Vagina (tissue), 2 donors: Measurements from ENCODE around the gene CDC14A. TPM values are rescaled to one million over a fixed set of nuclear protein-coding genes. Genes with fewer than 3 reads are reported as not detected.

Experiments used
- DNase-seq, 2 donors: peaks; one replicate each; pipeline ENCODE4 v3.0.0-alpha.2; 2017; ENCODE audit errors: extremely low spot score in 2 of 2
- H3K27ac ChIP-seq: fragments of 200-600 bp; sonication (generic); one replicate; pipeline ENCODE4 v1.5.1; 2019
- H3K27me3 ChIP-seq: fragments of 200-600 bp; sonication (generic); one replicate; pipeline ENCODE4 v1.5.1; 2019
- H3K36me3 ChIP-seq, 2 donors: fragments of 200-600 bp; sonication (generic); one replicate each; pipeline ENCODE4 v1.5.1; 2017 to 2019
- H3K4me1 ChIP-seq: fragments of 200-600 bp; sonication (generic); one replicate; pipeline ENCODE4 v1.5.1; 2019
- H3K4me3 ChIP-seq, 2 donors: fragments of 200-600 bp; sonication (generic); 1 replicate in 1 of 2; 2 replicates in 1 of 2; pipeline ENCODE4 v1.5.1; 2016 to 2019
- H3K9me3 ChIP-seq: fragments of 200-600 bp; sonication (generic); one replicate; pipeline ENCODE4 v1.5.1; 2019
- POLR2A ChIP-seq, 2 donors: fragments of 450-650 bp; IDR thresholded peaks; one replicate each; pipeline ENCODE4 v1.6.1; 2017; ENCODE audit warnings: antibody characterized with exemption in 2 of 2, mild to moderate bottlenecking in 2 of 2, moderate library complexity in 2 of 2
- POLR2AphosphoS5 ChIP-seq, 2 donors: sonication (generic); formaldehyde crosslinking; IDR thresholded peaks; one replicate each; pipeline ENCODE4 v1.9.0; 2017; ENCODE audit warnings: antibody characterized with exemption in 2 of 2, mild to moderate bottlenecking in 2 of 2, low read depth in 1 of 2; ENCODE audit not compliant: insufficient read depth in 1 of 2
- intact Hi-C: fragments of 100-400 bp; cut with DNase I; formaldehyde crosslinking; loops from one replicate; pipeline ENCODE4 v1.15.1; 2023
- total RNA-seq: library from RNA; depleted of rRNA; stranded (reverse); fragments of >200 nt; gene quantifications from one replicate; pipeline ENCODE4 v1.2.3, GENCODE V29; 2016
- TF ChIP-seq, protein P1 (sequence below), 3 experiments: fragments of 450-650 bp in 2 of 3; fragments of 200-600 bp in 1 of 3; sonication (generic) in 1 of 3; IDR thresholded peaks; one replicate each; pipeline ENCODE4 v1.5.1; 2017 to 2019; ENCODE audit warnings: antibody characterized with exemption in 3 of 3, mild to moderate bottlenecking in 2 of 3, moderate library complexity in 2 of 3

The CDC14A gene
- total RNA-seq, 1 donor from 2014 or later: 14.5 TPM

DNA sequence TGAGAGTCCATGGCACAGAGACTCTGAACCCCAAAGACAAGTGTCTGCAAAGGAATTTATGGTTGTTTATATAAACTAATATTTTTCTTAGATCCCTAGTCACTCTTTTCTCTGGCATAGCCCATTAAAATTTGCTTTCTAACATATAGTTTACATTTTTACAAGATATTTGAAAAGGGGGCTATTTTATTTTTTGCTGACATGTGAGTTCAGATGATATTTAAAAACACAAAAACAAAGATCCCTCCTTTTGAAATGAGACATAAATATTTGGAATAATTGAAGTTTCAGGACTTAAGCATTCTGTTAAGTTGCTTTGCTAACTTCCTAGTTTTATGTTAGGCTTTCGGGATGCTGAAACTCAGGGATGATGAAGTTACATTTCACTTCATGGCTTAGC, 86.1 kb downstream of the CDC14A start:
- Histone ChIP-seq H3K27ac (no peak overlapping the region), H3K9me3 (no peaks in the 10 kb centered on the region), H3K4me3 (no peak overlapping the region), H3K27me3 (no peaks in the 10 kb centered on the region), H3K36me3 (no peaks in the 10 kb centered on the region), H3K4me1 (no peaks in the 10 kb centered on the region)
- no peak for DNase-seq
- TF ChIP-seq POLR2A (IDR thresholded peaks at IDR 0.05) (no peak), POLR2AphosphoS5 (IDR thresholded peaks at IDR 0.05; ENCODE audit: insufficient read depth in 1 of 2, low read depth in 1 of 2) (no peak)
- TF ChIP-seq, protein P1, sequence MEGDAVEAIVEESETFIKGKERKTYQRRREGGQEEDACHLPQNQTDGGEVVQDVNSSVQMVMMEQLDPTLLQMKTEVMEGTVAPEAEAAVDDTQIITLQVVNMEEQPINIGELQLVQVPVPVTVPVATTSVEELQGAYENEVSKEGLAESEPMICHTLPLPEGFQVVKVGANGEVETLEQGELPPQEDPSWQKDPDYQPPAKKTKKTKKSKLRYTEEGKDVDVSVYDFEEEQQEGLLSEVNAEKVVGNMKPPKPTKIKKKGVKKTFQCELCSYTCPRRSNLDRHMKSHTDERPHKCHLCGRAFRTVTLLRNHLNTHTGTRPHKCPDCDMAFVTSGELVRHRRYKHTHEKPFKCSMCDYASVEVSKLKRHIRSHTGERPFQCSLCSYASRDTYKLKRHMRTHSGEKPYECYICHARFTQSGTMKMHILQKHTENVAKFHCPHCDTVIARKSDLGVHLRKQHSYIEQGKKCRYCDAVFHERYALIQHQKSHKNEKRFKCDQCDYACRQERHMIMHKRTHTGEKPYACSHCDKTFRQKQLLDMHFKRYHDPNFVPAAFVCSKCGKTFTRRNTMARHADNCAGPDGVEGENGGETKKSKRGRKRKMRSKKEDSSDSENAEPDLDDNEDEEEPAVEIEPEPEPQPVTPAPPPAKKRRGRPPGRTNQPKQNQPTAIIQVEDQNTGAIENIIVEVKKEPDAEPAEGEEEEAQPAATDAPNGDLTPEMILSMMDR (IDR thresholded peaks at IDR 0.05): no peak
- intact Hi-C loops: no loop called here

- no peak overlapping the region for H3K27ac ChIP-seq
- TF ChIP-seq POLR2AphosphoS5 (IDR thresholded peaks at IDR 0.05; ENCODE audit: insufficient read depth in 1 of 2, low read depth in 1 of 2) (no peak), POLR2A (IDR thresholded peaks at IDR 0.05) (no peak)
- TF ChIP-seq, protein P1 (IDR thresholded peaks at IDR 0.05): no peak
- no peaks in the 10 kb centered on the region for H3K4me1 ChIP-seq
- intact Hi-C loops: no loop called here
- no peaks in the 10 kb centered on the region for H3K36me3 ChIP-seq
- DNase-seq: no peak
- no peaks in the 10 kb centered on the region for H3K27me3 ChIP-seq
- no peak overlapping the region for H3K4me3 ChIP-seq
- H3K9me3 ChIP-seq: no peaks in the 10 kb centered on the region
Measured at GRCh38 chr1:100438789-100439188, 86.5 kb downstream of the CDC14A start.

DNA sequence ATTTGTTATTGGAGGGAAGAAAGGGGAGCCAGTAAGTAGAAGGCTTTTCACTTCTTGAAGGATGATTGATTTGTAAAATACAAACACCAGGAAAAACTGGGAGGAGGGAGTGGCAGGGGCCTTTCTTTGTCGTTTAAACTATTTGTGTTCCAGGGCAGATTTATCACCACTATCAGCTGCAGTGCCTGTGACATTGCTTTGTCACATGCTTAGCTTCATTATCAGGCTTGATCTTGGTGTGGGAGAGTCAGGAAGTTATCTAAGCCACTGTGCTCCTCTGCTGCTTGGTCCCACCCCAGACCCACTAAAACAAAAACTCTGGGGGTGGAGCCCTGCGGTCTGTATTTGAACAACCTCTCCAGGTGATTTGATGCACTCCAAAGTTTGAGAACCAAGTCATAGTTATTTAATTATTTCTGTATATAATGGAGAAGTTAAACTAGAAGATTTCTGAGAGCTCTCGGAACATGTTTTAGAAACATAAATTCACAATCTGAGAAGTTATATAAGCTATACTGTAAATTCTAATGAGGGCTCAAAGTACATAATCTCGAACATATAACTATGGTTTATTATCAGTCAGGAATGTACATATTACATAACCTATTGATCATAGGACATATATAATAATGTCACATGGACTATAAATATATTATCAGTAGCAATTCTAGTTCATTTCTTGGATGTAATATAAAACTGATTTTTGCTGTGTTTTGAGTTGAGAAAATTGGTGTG, 87.9 kb downstream of the CDC14A start:
- Histone ChIP-seq H3K27ac (peak overlapping the region; percentile 33), H3K4me3 (no peak overlapping the region), H3K27me3 (no peaks in the 10 kb centered on the region), H3K9me3 (no peaks in the 10 kb centered on the region), H3K36me3 (no peaks in the 10 kb centered on the region), H3K4me1 (no peaks in the 10 kb centered on the region)
- no peak for DNase-seq
- TF ChIP-seq, protein P1 (IDR thresholded peaks at IDR 0.05): no peak
- TF ChIP-seq POLR2A (IDR thresholded peaks at IDR 0.05) (no peak), POLR2AphosphoS5 (IDR thresholded peaks at IDR 0.05; ENCODE audit: insufficient read depth in 1 of 2, low read depth in 1 of 2) (no peak)
- intact Hi-C loops: no loop called here

DNA sequence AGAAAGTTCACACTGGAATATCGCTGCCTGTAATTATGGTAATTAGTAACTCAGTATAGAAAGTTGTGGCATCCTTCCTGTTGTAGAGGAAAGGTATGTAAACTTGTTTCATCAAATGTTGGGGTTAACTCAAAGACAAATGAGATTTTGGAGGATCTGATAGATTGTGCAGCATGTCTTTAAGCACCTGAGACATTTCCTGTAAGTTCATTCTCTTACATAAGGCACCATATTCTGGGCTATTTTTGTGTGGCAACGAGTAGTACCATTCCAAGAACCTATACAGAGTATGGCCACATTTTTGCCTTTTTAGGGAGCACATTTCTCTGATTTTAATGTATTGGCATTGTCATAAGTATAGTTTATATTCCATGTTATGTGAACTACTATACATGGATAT, 88.8 kb downstream of the CDC14A start:
- Histone ChIP-seq H3K27ac (no peak overlapping the region), H3K4me3 (no peak overlapping the region), H3K27me3 (no peaks in the 10 kb centered on the region), H3K4me1 (no peaks in the 10 kb centered on the region), H3K36me3 (no peaks in the 10 kb centered on the region), H3K9me3 (no peaks in the 10 kb centered on the region)
- DNase-seq: no peak
- intact Hi-C loops: no loop called here
- TF ChIP-seq POLR2A (IDR thresholded peaks at IDR 0.05) (no peak), POLR2AphosphoS5 (IDR thresholded peaks at IDR 0.05; ENCODE audit: insufficient read depth in 1 of 2, low read depth in 1 of 2) (no peak)
- TF ChIP-seq, protein P1 (IDR thresholded peaks at IDR 0.05): no peak

DNA sequence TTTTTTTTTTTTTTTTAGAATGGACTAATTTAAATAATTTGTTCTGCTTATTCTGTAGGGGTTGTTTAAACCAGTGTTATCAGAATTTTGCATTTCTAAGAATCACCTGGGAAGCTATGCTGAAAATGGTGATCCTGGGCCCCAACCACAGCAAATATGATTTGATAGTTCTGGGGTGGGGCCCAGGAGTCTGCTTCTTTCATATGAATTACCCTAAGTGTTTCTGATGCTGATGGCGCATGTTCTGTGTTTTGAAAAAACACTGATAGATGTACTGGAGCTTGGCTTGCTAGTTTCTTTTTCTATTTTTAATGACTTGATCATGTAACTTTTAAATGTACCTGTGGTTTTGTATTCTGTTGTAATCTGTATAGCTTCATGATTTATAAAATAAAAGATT, 89.3 kb downstream of the CDC14A start:
- TF ChIP-seq, protein P1 (IDR thresholded peaks at IDR 0.05): no peak
- TF ChIP-seq POLR2AphosphoS5 (IDR thresholded peaks at IDR 0.05; ENCODE audit: insufficient read depth in 1 of 2, low read depth in 1 of 2): no peak
- no peak for TF ChIP-seq POLR2A (IDR thresholded peaks at IDR 0.05)
- no peaks in the 10 kb centered on the region for H3K9me3 ChIP-seq
- no peak for DNase-seq
- no peak overlapping the region for H3K4me3 ChIP-seq
- H3K27ac ChIP-seq: no peak overlapping the region
- no peaks in the 10 kb centered on the region for H3K4me1 ChIP-seq
- H3K27me3 ChIP-seq: no peaks in the 10 kb centered on the region
- intact Hi-C loops: no loop called here
- H3K36me3 ChIP-seq: no peaks in the 10 kb centered on the region
